ENCODE data around the gene KLHDC7B.

The KLHDC7B gene

DNA sequence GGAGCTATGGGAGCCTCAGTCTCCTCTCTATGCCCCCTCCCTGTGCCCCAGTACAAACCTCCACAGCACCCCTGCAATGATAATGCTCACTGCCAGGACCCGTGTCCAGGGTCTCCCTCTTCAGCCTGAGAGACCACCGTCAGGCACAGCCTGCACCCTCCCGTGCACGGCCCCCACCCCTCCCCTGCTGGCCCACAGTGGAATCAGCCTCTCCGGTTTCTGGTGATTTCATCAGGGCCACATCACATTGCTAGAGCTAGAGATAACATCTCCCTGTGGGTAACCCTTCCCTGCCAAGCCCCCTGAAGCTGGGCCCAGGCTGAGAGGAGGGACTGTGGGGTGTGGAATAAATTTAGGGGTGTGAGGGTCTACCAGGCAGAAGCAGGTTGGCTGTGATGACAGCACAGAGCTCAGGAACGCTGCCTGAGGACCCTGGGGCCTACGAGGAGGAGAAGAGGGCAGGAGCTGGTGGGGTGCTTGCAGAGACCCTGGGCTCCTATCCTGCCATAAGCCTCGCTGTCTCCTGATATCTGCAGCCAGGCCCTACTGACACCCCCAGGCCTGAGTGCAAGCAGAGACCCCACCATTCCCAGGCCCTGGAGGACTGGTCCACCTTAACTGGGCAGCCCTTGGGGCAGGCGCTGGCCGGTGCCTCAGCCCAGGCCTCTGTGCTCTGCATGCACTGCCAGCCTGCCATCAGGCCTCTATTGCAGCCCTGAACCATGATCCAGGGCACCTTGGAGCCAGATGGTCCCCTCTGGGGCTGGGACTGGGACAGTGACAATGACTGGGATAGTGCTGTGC is at the start of gene KLHDC7B:
Gene KLHDC7B (plus strand): TSS at position 378 of the 804 bp plus-strand sequence. CDS start 345 bp downstream, at position 723.
- no peak for DNase-seq (ENCODE audit: low spot score)

- DNase-seq (ENCODE audit: low spot score) = no peak
These were observed 48.6 kb upstream of the KLHDC7B start for GRCh38 chr22:50497093-50497492.

DNA sequence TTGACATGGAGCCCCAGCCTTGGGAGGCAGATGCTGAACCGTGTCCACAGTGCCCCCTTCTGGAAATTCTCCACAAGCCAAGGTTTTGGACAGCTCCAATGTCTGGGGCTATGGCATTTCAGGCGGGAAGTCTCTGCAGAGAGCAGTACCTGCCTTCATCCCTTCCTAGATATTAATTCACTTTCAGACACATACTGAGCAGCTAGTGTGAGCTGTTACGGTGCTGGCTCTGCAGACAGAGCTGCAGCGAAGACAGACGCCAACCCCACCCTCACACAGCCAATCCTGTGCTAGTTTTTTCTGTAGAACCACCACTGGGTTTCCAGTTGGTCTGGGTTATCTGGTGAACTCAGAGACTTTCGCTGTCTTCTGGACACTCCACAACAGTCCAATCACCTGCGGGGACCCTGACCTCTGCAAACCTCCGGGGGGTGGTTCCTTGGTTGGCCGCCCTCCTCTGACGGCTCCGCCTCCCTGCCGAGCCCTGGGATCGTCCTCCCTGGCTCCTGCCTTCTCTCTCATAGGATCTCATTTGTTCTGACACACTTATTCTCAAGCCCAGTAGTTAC is 47.3 kb upstream of the KLHDC7B start:
- peak; percentile 88 for DNase-seq (ENCODE audit: low spot score)

GRCh38 chr22:50500452-50500851 is 45.2 kb upstream of the KLHDC7B start:
- DNase-seq (ENCODE audit: low spot score) = no peak

DNA sequence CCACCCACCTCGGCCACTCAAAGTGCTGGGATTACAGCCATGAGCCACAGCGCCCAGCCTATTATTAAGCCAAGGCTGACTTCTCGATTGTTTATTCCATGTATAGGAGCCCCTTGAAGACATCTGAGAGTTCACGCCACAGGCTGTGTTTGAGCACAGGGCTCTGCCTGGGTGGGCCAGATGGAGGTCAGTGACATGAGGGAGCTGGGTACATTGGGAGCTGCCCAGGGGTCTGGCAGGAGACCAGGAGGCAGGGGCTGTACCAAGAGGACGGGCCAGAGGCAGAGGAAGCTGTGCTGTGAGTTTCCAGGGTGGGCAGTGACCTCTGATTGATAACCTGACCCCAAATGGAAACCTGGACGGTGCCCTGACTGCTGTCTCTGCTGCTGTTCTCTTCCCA is 43.6 kb upstream of the KLHDC7B start:
- no peak for DNase-seq (ENCODE audit: low spot score)

DNA sequence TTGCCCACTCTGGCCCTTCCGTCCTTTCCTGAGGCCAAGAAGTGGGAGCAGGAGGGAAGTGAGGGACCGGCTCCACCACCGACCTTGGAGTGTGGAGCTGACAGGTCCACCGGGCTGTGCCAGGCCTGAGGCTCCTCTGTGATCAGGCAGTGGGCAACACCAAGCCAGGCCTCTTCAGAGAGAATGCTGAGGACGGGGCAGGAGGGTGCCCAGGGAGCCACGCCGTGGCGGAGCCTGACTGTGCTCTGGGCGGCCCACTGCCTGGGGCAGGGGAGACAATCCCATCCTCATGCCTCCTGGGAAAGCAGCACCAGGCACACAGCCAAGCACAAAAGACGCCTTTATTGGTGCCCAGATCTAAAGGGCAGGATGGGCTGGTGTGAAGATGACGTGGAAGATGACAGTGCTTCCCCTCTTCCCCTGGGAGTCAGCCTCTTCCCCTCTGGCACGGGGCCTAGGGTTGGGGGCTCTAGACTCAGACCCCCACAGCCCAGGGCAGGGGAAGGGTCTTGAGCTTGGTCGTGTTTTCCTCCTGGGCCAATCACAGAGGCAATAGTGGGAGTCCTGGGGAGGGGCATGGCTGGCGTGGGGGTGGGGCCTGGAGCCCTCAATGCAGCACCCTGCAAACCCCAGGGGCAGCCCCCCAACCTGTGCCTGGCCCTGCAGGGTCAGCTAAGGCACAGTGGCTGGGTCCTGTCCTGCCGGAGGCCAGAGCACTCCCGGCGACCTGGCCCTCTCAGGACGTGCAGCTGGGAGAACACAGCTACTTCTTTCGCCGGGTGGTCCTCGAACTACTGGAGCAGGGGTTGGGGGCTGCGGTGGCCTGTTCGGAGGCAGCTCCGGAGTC is 42.8 kb upstream of the KLHDC7B start:
- DNase-seq (ENCODE audit: low spot score) = no peak

GRCh38 chr22:50503475-50504145 is 42.1 kb upstream of the KLHDC7B start:
- DNase-seq (ENCODE audit: low spot score) = no peak

- DNase-seq (ENCODE audit: low spot score) = no peak
These were observed 41.1 kb upstream of the KLHDC7B start for GRCh38 chr22:50504369-50505211.

- no peak for DNase-seq (ENCODE audit: low spot score)
These were observed 40.4 kb upstream of the KLHDC7B start for GRCh38 chr22:50505276-50505775.

DNA sequence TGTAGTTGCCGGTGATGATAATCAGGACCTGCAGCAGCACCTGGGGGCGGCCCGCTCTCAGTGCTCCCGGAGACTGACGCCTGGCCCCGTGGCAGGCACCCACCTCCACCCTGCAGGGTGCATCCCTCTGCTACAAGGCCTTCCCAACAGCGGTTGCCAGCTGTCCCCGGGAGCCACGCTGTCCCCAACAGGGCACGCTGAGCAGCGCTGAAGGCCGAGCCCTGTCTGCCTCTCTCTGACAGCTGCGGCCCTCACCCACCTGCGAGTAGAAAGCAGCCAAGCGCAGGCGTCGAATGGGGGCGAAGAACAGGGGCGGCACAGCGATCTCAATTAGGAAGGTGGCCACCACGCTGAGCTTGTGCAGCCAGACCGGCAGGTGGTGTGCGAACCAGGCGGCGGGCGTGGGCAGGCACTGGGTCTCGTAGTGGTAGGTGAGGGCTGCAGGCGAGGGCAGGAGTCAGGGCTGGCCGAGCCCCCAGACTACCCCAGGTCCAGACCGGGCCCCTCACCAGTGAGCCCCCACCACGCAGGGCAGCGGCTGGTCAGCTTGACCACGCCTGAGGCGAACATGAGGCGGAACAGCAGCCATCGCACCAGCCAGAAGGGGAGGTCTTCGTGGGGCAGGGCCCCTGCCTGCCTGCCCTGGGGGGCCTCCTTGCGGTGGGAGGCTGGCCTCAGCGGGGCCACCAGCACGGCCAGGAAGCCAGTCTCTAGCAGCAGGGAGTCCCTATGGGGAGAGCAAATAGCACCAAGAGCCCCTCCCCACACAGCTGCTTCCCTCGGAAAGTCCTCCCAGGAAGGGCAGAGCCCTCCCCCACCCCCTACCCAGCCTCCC is 39.7 kb upstream of the KLHDC7B start:
- DNase-seq (ENCODE audit: low spot score) = no peak

GRCh38 chr22:50506611-50507420 is 38.9 kb upstream of the KLHDC7B start:
- no peak for DNase-seq (ENCODE audit: low spot score)

GRCh38 chr22:50507421-50507990 is 38.2 kb upstream of the KLHDC7B start, which contains the start of gene LMF2:
TSS of gene LMF2 (minus strand) at chr22:50507702. CDS start at chr22:50507675, 27 bp downstream.
- no peak for DNase-seq (ENCODE audit: low spot score)

GRCh38 chr22:50507991-50508884 is 37.5 kb upstream of the KLHDC7B start, which contains the start of gene NCAPH2:
TSS of gene NCAPH2 (plus strand) at chr22:50508224. CDS start at chr22:50508338, 114 bp downstream.
- peak; percentile 96 for DNase-seq (ENCODE audit: low spot score)

DNA sequence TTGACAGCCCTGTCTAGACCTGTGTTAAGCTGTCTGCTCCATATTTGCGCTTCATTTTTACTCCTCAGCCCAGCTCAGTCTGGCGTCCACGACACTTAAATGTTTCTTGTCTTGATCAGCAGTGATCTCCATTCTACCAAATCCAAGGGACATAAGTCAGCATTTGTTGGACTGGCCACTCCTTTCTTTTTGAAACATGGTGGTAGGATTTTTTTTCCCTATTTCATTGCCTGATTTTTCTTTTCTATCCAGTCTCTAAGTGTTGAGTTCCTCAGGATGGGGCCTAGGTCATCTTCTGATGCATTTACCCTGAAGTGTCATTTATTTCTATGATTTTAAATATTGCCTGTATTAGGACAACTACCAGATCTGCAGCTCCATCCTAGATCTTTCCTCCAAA is 36.8 kb upstream of the KLHDC7B start:
- no peak for DNase-seq (ENCODE audit: low spot score)

- no peak for DNase-seq (ENCODE audit: low spot score)
These were observed 32.5 kb upstream of the KLHDC7B start for GRCh38 chr22:50513175-50513574.

DNA sequence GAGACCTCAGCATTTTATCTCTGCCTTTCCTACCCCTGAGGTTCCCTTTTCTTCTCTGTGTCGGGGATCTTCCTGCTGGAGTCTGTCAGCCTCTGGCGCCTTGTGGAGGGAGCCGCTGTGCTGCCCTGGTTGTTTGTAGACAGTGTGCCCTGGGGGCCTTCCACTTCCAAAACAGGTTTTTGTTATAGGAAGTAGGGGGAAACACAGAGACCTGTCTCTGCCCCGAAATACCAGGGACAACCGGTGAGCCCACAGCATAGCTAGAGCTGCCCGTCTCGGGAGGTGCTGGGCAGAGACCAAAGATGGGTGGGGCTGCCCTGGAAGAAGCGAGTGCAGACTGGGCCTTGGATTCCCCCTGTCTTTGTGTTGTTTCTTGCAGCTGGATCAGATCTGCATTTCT is 29.6 kb upstream of the KLHDC7B start:
- no peak for DNase-seq (ENCODE audit: low spot score)

DNA sequence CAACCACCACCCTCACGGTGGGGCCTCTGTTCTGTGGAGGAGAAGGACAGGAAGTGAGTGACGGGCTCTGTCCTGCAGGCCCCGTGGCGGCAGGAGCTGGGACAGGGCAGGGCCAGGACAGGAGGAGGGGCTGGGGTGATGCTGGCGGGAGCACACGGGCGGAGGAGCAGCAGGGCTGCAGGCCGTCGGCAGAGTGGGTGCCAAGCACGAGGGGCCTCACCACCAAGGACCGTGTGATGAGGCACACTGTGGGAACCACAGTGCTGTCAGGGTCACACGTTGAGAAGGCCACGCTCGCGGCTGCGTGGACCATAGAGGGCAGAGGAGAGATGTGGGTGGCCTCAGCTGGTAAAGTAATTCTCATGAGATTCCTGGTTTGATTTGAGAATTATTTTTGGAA is 28.8 kb upstream of the KLHDC7B start:
- no peak for DNase-seq (ENCODE audit: low spot score)
